Mucosa of descending colon (tissue), 3 donors: ENCODE data around the gene BPIFB3. TPM values are rescaled to one million over a fixed set of nuclear protein-coding genes. Genes with fewer than 3 reads are reported as not detected.

Experiments
- ATAC-seq: fragments of 200-7000 bp; cut with Tn5 transposase; one replicate; pipeline ENCODE4 v1.9.1; 2020; ENCODE audit warnings: mild to moderate bottlenecking, moderate library complexity
- DNase-seq, 3 donors: peaks; one replicate each; pipeline ENCODE4 v3.0.0-alpha.2; 2020
- H3K36me3 ChIP-seq: fragments of 200-600 bp; one replicate; pipeline ENCODE4 v1.8.0; 2021; ENCODE audit warnings: low read depth, mild to moderate bottlenecking
- H3K4me1 ChIP-seq: fragments of 200-600 bp; one replicate; pipeline ENCODE4 v1.8.0; 2021; ENCODE audit warnings: low read depth, mild to moderate bottlenecking
- H3K4me3 ChIP-seq: fragments of 200-600 bp; one replicate; pipeline ENCODE4 v1.8.0; 2021; ENCODE audit warnings: mild to moderate bottlenecking
- H3K9me3 ChIP-seq: fragments of 200-600 bp; one replicate; pipeline ENCODE4 v1.8.0; 2021; ENCODE audit warnings: mild to moderate bottlenecking
- CTCF ChIP-seq: fragments of 200-600 bp; IDR thresholded peaks from one replicate; pipeline ENCODE4 v1.8.0; 2022; ENCODE audit warnings: antibody characterized with exemption, mild to moderate bottlenecking
- intact Hi-C, 2 donors: fragments of 100-400 bp; cut with DNase I in 1 of 2; cut with micrococcal nuclease in 1 of 2; formaldehyde crosslinking; loops; one replicate each; pipeline versions ENCODE4 v1.11.0 to v1.11.1; 2022; cut with DNase I, micrococcal nuclease
- total RNA-seq, 3 donors: library from RNA; stranded (reverse); fragmentation: NEBNext Ultra II Directional in 2 of 3; extraction: Animal tissue kit (Norgen Biotek cat#: 25700) in 2 of 3; gene quantifications; one replicate each; pipeline versions ENCODE4 v1.2.1 to v1.2.4, GENCODE V29; 2021 to 2023
- donor health status: DM: no; HTN: no; CAD: no; lungs with moderate emphysema.
- donor health status: DM: no; HTN: no; CAD: no.
- donor health status: DM: no; HTN: yes; CAD: no.

BPIFB3 gene
- total RNA-seq, 3 donors from 2014 or later: not detected

GRCh38 chr20:33020278-33021161, 33.2 kb upstream of the BPIFB3 start:
- intact Hi-C loops: no loop called here

GRCh38 chr20:33021879-33022278, 31.8 kb upstream of the BPIFB3 start:
- no peak for DNase-seq

More at GRCh38 chr20:33020278-33021161, 33.2 kb upstream of the BPIFB3 start:
- Histone ChIP-seq H3K36me3 (no peaks in the 10 kb centered on the region), H3K4me1 (no peaks in the 10 kb centered on the region), H3K4me3 (no peak overlapping the region), H3K9me3 (no peaks in the 10 kb centered on the region)
- no peak for TF ChIP-seq CTCF
- ATAC-seq (no peak), DNase-seq (no peak)

GRCh38 chr20:33022289-33022688, 31.4 kb upstream of the BPIFB3 start:
- DNase-seq (no peak), ATAC-seq (no peak)
- no peak for TF ChIP-seq CTCF
- Histone ChIP-seq H3K4me1 (no peaks in the 10 kb centered on the region), H3K9me3 (no peaks in the 10 kb centered on the region), H3K36me3 (no peaks in the 10 kb centered on the region), H3K4me3 (no peak overlapping the region)
- intact Hi-C loops: no loop called here

More at GRCh38 chr20:33021879-33022278, 31.8 kb upstream of the BPIFB3 start:
- Histone ChIP-seq H3K4me3 (no peak overlapping the region), H3K4me1 (no peaks in the 10 kb centered on the region), H3K36me3 (no peaks in the 10 kb centered on the region), H3K9me3 (no peaks in the 10 kb centered on the region)
- ATAC-seq: no peak
- no peak for TF ChIP-seq CTCF
- intact Hi-C loops: no loop called here

- TF ChIP-seq CTCF: no peak
- no peaks in the 10 kb centered on the region for H3K4me1 ChIP-seq
- DNase-seq (no peak), ATAC-seq (no peak)
- H3K4me3 ChIP-seq: no peak overlapping the region
- intact Hi-C loops: no loop called here
- no peaks in the 10 kb centered on the region for H3K9me3 ChIP-seq
- H3K36me3 ChIP-seq: no peaks in the 10 kb centered on the region
Observed at GRCh38 chr20:33022694-33023438, 30.8 kb upstream of the BPIFB3 start.

GRCh38 chr20:33023439-33024242, 30.1 kb upstream of the BPIFB3 start:
- no peak for TF ChIP-seq CTCF
- no peak overlapping the region for H3K4me3 ChIP-seq
- no peak for DNase-seq
- intact Hi-C loops: no loop called here
- H3K9me3 ChIP-seq: no peaks in the 10 kb centered on the region
- H3K36me3 ChIP-seq: no peaks in the 10 kb centered on the region
- no peak for ATAC-seq
- no peaks in the 10 kb centered on the region for H3K4me1 ChIP-seq
